Measurements from ENCODE around the gene PEX11A.
A peak's percentile ranks its signal among the peaks of the same experiment; 100 is the strongest.
"Not testable (repeated sequence)": the region's sequence is repeated elsewhere in the genome, so short reads cannot be mapped to it uniquely, and the experiment has no call there.

Gene PEX11A, protein sequence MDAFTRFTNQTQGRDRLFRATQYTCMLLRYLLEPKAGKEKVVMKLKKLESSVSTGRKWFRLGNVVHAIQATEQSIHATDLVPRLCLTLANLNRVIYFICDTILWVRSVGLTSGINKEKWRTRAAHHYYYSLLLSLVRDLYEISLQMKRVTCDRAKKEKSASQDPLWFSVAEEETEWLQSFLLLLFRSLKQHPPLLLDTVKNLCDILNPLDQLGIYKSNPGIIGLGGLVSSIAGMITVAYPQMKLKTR

DNA sequence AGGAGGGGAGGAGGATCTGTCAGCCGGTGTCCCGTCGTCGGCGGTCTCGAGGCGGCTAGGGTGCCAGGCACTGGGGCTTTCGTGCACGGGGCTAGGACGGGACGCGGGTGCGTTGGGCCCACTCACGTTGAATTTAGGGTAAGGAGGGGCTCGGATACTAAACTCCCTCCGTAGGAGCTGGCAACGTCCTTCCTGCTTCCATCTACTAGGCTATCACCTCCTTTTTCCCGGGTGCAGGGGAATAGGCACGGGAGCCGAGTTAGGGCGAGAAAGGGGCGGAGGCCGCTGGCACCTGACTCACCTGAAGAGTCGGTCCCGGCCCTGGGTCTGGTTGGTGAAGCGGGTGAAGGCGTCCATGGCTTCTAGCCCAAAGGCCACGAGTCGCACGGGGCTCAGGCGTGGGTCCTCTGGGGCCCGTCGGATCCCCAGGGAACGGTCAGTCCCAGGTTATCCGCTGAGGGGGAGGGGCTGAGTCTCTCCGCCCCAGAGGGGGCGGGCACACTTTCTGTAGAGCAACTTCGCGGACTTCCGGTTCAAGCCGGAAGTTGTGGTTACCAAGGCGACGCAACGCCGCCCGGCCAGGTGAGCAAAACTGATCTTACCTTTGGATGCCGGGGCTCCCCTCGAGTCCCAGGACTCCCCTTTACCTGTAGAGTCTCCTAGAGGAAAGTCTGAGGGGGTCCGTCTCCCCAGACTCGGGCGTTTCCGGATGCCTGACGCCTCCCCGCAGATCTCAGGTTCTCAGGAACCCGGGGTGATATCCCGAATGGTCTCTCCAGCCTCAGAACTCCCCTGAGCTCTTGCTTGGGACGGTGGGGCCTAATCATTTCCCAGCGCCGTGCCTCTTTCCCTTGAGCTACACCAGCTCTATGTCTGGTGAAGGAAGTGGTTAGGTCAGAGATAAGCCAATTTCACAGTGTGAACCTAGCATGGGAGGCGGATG is at the start of gene PEX11A, which contains the start of gene WDR93:
TSS of gene PEX11A (minus strand) at position 479 of the 943 bp plus-strand sequence. CDS start at position 357, 122 bp downstream.
TSS of gene WDR93 (plus strand) at position 536 of the 943 bp plus-strand sequence. CDS start 10,936 bp downstream, outside the sequence.
- peak; percentile 87 for DNase-seq (ENCODE audit: low spot score)

- peak; percentile 86 for DNase-seq (ENCODE audit: low spot score)
Measured at GRCh38 chr15:89740137-89740536, 49.6 kb upstream of the PEX11A start.

- no peak for DNase-seq (ENCODE audit: low spot score)
Measured at GRCh38 chr15:89735773-89736172, 45.2 kb upstream of the PEX11A start.

- DNase-seq (ENCODE audit: low spot score) = no peak
Measured at GRCh38 chr15:89732451-89733172, 42.1 kb upstream of the PEX11A start.

DNA sequence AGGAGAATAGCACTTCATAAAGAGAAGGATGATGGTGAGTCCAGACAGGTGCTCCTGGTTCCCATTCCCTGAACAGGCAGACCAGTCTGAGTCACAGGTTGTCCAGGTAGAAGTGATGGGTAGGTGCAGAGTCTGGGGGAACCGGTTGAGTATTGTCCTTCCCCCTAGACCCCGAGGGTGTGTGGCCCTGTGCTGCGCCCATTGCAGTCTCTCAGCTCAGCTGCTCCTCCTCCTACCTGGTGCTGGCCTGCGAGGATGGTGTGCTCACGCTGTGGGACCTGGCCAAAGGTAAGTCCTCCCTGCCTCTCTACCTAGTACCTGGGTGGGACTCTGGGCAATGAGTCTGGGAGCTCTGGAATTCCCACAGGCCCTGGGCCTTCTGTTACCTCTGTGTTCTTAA is 40.7 kb upstream of the PEX11A start:
- no peak for DNase-seq (ENCODE audit: low spot score)

DNA sequence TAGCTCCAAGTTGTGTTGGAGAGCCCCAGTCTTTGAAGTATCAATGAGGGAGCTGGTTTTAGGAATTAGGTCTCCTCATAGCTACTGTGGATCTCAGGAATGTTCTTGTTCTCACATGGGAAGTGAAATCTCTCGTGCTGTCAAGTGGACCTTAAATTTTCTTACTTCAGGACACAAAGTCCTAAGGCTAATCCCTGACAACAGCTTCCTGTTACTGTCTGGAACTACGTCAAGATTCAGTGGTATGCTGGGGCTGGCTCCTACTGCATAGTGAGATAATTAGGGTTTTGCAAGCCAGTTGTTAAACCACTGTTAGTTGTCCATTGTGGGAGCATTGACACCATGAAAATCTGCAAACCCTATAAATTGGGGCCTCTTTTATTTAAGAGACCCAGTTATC is 37.7 kb upstream of the PEX11A start:
- no peak for DNase-seq (ENCODE audit: low spot score)

DNA sequence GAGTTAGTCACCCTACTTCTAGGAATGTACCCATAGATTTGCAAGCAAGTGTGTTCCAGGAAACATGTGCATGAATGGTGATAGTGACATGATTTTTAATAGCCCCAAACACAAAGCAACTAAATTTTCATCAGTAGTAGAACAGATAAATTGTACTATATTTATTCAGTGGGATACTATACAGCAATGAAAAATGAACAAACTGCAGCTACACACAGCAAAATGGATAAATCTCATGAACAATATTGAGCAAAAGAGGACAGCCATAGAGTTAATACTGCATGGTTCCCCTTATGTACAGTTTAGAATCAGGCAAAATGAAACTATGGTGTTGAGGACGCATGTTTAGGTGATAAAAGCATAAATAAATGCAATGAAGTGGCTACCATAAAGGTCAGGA is 34.5 kb upstream of the PEX11A start:
- no peak for DNase-seq (ENCODE audit: low spot score)

- no peak for DNase-seq (ENCODE audit: low spot score)
Measured at GRCh38 chr15:89724621-89725020, 34.1 kb upstream of the PEX11A start.

DNA sequence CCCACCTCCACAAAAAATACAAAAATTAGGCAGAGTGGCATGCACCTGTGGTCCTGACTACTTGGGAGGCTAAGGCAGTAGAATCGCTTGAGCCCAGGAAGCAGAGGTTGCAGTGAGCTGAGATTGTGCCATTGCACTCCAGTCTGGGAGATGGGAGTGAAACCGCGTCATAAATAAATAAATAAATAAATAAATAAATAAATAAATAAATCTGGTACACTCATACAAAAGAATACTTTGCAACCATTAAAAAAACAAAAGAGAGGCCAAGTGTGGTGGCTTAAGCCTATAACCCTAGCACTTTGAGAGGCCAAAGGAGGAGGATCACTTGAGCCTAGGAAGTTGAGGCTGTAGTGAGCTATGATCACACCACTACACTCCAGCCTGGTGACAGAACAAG is 32.5 kb upstream of the PEX11A start:
- no peak for DNase-seq (ENCODE audit: low spot score)

DNA sequence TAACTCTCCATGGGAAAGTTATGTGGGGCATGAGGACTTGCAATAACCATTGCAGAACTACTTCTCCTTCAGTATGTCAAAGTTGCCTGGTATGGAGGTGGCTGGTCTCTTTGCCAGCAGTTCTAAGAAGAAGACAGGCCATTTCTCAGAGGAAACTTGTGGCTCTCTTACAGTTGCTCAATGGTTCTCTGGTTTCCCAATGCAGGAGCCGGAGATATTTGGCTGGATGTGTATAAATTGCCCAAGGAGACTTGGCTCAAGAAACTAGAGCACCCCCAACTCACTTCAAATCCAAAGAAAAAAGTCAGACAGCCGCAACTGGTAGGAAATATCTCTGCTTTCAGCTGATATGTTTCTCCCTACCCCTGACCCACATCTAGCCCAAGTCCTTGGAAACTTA is 24.2 kb upstream of the PEX11A start:
- DNase-seq (ENCODE audit: low spot score) = no peak

DNA sequence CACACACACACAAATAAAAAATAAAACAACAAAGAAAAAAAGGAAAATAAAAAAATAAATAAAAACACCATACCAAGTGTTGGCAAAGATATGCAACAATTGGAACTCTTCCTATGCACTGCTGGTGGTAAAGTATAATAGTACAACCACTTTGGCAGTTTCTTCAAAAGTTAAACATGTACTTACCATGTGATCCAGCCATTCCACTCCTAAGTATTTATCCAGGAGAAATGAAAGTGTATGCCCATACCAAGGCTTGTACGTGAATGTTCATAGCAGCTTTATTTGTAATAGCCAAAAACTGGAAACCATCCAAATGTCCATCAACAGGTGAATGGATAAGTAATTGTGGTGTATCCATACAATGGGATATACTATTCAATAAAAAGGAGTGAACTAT is 17.0 kb upstream of the PEX11A start:
- DNase-seq (ENCODE audit: low spot score) = no peak

DNA sequence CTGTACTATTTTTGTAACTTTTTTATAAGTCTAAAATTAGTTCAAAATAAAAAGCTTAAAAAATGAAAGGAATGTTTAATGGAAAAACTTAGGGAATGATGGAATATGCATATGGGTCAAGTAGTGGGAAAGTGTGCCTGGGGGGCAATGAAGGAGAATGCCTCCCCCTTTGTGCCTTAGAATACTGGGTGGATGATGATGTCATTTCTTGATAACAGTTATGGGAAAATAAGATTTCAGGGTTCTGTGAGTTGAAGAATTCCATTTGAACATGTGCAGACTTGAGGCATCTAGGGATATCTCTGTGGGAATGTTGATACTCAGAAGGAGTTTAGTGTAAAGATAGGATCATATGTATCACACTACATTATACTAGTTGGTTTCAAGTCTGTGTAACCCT is 13.9 kb upstream of the PEX11A start:
- no peak for DNase-seq (ENCODE audit: low spot score)

DNA sequence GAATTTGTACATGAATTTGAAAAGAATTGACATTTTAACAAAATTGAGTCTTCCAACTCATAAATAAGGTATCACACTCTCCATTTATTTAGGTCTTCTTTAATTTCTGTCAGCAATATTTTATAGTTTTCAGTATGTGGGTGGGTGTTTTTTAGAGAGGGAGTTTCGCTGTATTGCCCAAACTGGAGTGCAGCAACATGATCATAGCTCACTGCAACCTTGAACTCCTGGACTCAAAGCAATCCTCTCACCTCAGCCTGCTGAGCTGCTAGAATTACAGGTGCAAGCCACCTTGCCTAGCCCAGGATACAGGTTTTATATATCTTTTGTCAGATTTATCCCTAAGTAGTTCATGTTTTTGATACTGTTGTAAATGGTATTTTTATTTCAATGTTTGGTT is 4.6 kb upstream of the PEX11A start:
- no peak for DNase-seq (ENCODE audit: low spot score)

DNA sequence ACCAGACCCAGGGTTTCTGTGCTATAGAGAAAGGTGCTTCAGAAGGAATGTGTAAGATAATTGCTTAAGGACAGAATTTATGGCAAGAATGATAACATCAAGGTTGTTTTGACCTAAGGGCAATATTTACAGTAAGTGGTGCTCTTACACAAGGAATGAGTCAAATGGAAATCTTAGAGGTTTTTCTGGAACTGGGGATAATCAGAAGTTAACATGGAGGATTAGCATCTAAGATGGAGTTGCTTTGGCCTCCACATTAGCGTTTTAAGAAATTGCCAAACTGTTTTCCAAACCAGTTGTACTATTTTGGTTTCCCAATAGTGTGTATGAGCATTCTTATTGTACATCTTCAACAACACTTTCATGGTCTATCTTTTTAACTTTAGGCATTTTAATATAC is 3.1 kb upstream of the PEX11A start:
- DNase-seq (ENCODE audit: low spot score) = no peak

DNA sequence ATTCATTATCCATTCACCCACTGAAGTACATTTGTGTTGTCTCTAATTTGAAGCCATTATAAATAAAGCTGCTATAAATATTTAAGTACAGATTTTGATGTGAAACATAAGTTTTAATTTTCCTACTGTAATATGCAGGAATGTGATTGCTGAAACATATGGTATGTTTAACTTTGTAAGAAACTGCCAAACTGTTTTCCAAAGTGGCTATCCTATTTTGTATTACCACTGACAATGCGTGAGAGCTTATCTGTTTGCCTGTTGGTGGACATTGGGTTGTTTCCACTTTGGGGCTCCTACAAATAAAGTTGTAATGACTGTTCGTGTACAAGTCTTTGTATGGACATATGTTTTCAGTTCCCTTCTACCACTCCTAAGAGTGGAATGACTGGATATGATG is 2.5 kb upstream of the PEX11A start:
- no peak for DNase-seq (ENCODE audit: low spot score)

DNA sequence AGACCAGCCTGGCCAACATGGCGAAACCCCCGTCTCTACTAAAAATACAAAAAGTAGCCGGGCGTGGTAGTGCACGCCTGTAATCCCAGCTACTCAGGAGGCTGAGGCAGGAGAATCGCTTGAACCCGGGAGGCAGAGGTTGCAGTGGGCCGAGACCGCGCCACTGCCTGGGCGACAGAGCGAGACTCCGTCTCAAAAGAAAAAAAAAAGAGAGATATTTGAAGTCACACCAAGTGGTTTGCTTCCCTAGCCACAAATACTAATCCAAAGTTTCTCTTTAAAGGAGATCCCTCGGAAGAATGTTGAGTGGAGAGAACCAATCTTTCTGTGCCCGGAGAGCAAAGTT is 651 bp downstream of the PEX11A start:
- not testable (repeated sequence) for DNase-seq (ENCODE audit: low spot score)

- DNase-seq (ENCODE audit: low spot score) = no peak
Measured at GRCh38 chr15:89686522-89686921, 4.0 kb downstream of the PEX11A start.

DNA sequence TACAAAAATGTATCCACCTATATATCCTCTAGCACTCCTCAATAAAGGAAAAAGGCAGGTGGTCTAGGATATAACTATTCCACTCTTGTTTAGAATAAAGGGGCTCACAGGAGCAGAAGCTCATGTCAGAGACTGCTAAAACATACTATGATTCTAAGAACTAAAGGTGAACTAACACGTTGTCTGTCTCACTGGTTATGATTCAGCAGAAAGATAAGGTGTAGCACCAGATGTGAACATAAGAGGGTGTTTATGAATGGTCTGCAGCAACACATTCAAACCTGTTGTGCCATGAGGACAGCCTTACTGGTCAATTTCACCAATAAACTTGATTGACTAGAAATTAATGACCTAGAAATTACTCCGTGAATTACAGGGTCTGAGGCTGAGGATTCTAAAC is 4.6 kb downstream of the PEX11A start:
- DNase-seq (ENCODE audit: low spot score) = no peak

GRCh38 chr15:89681146-89681545 is 9.4 kb downstream of the PEX11A start:
- DNase-seq (ENCODE audit: low spot score) = no peak

GRCh38 chr15:89680282-89680873 is 10.2 kb downstream of the PEX11A start:
- DNase-seq (ENCODE audit: low spot score) = peak; percentile 67

DNA sequence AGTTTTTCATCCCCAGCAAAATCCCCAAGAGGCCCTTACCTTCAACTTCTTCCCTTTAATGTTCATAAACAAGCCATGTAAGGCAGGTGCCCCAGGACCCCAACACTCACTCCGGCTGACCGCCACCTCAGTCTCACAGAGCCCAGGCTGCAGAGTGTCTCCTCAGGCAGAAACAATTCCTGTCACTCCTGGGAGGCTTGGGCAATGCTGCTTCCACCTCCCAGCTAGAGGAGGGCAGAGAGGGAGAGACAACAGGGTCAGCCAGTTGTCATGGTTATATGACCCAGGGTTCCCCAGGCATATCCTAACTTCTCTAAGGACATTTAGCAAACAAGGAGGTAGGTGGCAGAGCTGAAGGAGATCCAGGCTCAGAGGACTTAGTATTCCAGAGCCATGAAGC is 11.3 kb downstream of the PEX11A start, which contains the start of gene PLIN1:
TSS of gene PLIN1 (minus strand) at position 156 of the 400 bp plus-strand sequence. CDS start 1,878 bp downstream, outside the sequence.
- no peak for DNase-seq (ENCODE audit: low spot score)

- no peak for DNase-seq (ENCODE audit: low spot score)
Measured at GRCh38 chr15:89677381-89677780, 13.2 kb downstream of the PEX11A start.

Data from LoVo (cell line).